HUES6 (cell line): ENCODE data around the gene TTLL11.
"Not testable (repeated sequence)": the region's sequence is repeated elsewhere in the genome, so short reads cannot be mapped to it uniquely, and the experiment has no call there.

Experiments
- H3K27ac ChIP-seq: 2 replicates; pipeline ENCODE4 v1.7.0; 2013; ENCODE audit warnings: low read depth, mild to moderate bottlenecking, low read length, inconsistent platforms
- H3K27me3 ChIP-seq: 2 replicates; pipeline ENCODE4 v1.6.1; 2013; ENCODE audit warnings: low read length; ENCODE audit not compliant: control insufficient read depth, insufficient read depth
- H3K36me3 ChIP-seq: 2 replicates; pipeline ENCODE4 v1.6.1; 2013; ENCODE audit warnings: low read length; ENCODE audit not compliant: control insufficient read depth, insufficient read depth
- H3K4me1 ChIP-seq: 2 replicates; pipeline ENCODE4 v1.6.1; 2013; ENCODE audit warnings: low read length; ENCODE audit not compliant: control insufficient read depth, insufficient read depth
- H3K4me3 ChIP-seq: 2 replicates; pipeline ENCODE4 v1.5.1; 2013; ENCODE audit warnings: low read depth, low read length
- H3K9ac ChIP-seq: one replicate; pipeline ENCODE4 v1.6.1; 2013; ENCODE audit warnings: mild to moderate bottlenecking, low read length
- H3K9me3 ChIP-seq: 2 replicates; pipeline ENCODE4 v1.6.1; 2013; ENCODE audit warnings: low read depth, low read length; ENCODE audit not compliant: control insufficient read depth, insufficient read depth

Gene TTLL11

DNA sequence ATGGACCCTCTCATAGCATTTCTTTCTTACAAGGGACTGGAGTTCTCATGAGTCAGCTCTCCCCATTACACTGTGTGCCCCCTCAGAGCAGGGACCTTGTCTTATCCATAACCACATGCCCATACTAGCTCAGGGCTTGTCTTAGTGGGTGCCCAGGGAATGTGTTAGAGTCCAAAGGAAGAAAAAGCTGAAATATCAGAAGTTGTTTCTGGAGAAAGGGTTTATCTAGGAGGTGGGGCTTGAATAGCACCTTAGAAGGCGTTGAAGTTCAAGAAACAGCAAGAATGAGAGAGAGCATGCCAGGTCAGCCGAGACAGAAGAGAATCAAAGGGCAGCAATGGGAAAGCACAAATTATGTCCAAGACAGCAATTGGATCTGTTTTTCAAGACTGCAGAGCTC is 109.4 kb downstream of the TTLL11 start:
- H3K27ac ChIP-seq = no peak overlapping the region
- no peaks in the 10 kb centered on the region for H3K27me3 ChIP-seq
- no peak overlapping the region for H3K9ac ChIP-seq
- no peaks in the 10 kb centered on the region for H3K9me3 ChIP-seq
- H3K36me3 ChIP-seq = no peaks in the 10 kb centered on the region
- H3K4me3 ChIP-seq = no peak overlapping the region
- H3K4me1 ChIP-seq = no peaks in the 10 kb centered on the region

DNA sequence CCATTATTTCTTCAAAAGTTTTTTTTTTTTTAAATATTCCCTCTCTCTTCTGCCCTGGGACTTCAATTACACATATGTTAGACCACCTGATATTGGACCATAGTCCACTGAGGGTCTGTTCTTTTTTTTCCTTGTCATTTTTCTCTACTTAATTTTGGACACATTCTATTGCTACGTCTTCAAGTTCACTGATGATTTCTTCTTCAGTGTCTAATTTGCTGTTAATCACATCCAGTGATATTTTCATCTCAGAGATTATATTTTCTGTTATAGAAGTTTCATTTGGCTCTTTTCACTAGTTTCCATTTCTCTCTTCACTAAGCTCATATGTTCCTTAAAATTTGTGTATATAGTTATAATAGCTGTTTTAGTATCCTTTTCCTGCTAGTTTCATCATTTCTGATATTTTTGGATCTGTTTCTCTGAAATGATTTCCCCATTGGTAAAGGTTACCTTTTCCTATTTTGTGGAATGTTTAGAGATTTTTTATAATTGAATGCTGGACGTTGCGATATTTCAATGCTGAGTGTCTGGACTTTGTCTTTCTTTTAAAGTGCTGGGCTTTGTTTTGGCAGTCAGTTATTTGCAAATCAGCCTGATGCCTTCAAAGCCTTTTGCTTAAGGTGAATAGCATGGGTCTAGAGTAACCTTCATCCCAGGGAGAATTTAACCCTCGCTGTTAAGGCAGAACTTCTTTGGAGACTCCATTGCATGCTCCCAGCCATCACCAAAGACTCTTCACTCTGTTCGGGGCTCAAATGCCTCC is 111.8 kb downstream of the TTLL11 start:
- H3K36me3 ChIP-seq = no peaks in the 10 kb centered on the region
- no peak overlapping the region for H3K4me3 ChIP-seq
- no peak overlapping the region for H3K9ac ChIP-seq
- H3K9me3 ChIP-seq = no peaks in the 10 kb centered on the region
- H3K27ac ChIP-seq = no peak overlapping the region
- H3K27me3 ChIP-seq = no peaks in the 10 kb centered on the region
- no peaks in the 10 kb centered on the region for H3K4me1 ChIP-seq

DNA sequence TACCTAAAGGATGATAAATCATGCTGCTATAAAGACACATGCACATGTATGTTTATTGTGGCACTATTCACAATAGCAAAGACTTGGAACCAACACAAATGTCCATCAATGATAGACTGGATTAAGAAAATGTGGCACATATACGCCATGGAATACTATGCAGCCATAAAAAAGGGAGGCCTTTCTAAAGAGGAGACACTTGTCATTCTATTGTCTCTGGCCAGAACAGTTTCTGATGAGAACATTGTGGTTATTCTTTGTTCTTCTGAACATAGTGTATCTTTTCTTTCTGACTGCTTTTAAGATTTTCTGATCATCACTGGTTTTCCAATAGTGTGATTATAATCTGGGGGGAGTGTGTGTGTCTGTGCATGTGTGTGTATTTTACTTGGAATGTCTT is 112.4 kb downstream of the TTLL11 start:
- not testable (repeated sequence) for H3K9ac ChIP-seq, H3K9me3 ChIP-seq, H3K27ac ChIP-seq, H3K4me1 ChIP-seq, H3K4me3 ChIP-seq, H3K36me3 ChIP-seq, H3K27me3 ChIP-seq

DNA sequence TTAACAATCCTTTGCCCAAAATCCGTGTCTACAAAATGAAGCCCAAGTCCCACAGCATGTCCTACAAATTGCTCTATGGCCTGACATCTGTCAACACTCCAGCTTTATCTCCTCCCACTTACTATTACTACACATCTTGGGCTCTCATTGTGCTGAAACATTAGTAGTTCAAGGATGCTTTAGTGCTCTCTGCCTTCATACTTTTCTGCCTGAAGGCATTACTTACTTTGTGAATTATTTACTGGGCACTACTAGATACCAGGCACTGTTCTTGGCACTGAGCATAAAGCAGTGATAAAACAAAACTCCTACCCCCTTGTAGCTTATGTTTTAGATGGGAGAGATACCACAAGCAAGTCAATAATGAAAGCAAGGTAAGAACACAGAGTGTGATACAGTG is 113.4 kb downstream of the TTLL11 start:
- Histone ChIP-seq H3K4me3 (no peak overlapping the region), H3K9me3 (no peaks in the 10 kb centered on the region), H3K36me3 (no peaks in the 10 kb centered on the region), H3K9ac (no peak overlapping the region), H3K4me1 (0 out of 2 replicates have a peak, but pooled peaks cover 3% of the 10 kb centered on the region), H3K27me3 (no peaks in the 10 kb centered on the region), H3K27ac (no peak overlapping the region)

DNA sequence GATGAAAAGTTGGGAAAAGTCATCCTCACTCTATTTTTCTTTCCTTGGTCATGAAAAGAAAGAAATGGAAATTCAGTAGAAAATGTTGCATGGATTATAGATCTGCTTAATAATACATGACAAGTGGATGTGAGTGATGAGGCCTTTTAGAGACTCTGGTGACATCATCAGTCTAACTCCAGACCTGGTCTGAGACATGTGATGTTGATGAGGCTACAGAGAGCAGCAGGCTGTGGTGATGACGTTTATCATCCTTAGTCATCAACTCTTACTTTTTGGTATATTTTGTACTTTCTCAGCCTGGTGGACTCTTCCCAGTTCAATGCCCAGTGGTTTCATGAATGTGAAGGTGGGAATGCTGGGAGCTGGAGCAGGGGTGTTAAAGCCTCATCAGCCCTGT is 116.4 kb downstream of the TTLL11 start:
- Histone ChIP-seq H3K36me3 (no peaks in the 10 kb centered on the region), H3K9ac (no peak overlapping the region), H3K27ac (no peak overlapping the region), H3K4me1 (0 out of 2 replicates have a peak, but pooled peaks cover 3% of the 10 kb centered on the region), H3K4me3 (no peak overlapping the region), H3K9me3 (no peaks in the 10 kb centered on the region), H3K27me3 (no peaks in the 10 kb centered on the region)

DNA sequence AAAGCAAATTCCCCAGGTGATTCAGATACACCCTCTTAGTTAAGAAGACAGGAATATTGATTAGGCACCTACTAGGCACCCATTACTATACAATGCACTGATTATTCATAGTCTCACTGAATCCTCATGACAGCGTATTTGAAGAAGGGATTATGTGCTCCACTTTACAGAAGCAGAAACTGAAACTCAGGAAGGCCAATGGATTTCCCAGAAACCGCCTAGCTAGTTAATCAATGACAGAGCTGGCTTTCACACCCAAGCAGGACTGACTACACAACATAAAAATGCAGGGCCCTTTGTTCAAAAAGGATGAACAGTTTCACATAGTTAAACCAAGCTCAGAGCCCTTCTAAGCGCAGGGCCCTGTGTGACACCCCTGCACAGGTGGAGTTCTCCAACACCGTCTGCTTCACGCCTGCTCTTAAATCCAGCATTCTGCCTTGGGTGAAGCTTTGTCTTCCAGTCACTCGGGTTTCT is 117.3 kb downstream of the TTLL11 start:
- Histone ChIP-seq H3K4me3 (no peak overlapping the region), H3K4me1 (0 out of 2 replicates have a peak, but pooled peaks cover 3% of the 10 kb centered on the region), H3K27me3 (no peaks in the 10 kb centered on the region), H3K27ac (no peak overlapping the region), H3K9ac (no peak overlapping the region), H3K9me3 (no peaks in the 10 kb centered on the region), H3K36me3 (no peaks in the 10 kb centered on the region)

DNA sequence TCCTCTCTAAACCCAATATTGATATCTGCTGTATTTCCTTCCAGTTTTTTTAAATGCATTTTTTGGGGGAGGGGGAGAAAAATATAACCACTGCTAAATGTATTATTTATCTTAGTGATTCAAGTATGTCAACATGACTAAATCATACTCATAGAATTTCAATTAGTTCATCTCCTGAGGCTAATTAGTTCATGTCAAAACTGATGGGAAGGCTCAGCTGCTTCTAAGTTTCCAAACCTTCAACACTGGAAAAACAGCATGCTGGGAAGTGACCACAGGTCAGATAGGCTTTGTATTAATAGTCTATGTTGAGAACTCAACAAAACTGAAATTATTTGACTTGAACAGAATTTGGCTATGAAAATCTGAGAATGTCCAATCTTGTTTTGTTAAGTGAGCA is 118.7 kb downstream of the TTLL11 start:
- no peak overlapping the region for H3K9ac ChIP-seq
- no peak overlapping the region for H3K27ac ChIP-seq
- H3K27me3 ChIP-seq = no peaks in the 10 kb centered on the region

DNA sequence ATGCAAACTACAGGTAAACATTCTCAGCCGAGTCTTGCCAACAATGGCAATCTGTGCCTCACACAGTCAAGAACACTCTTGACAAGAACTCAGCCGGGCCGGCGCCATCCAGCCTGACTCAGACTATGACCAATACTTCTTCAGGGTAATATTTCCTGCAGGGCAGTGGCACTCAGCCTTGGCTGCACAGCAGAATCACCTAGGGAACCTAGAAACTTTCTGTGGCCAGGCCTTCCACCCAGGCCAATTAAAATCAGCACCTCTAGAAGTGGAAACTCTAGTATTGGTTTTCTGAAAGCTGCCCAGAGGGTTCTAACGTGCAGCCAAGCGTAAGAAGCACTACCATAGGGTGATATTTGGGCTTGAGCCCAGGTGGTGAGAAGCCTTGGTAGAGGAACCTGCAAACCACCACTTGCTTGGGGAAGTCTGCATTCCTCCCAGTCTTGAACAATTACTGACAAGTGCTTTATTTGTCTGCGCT is 120.6 kb downstream of the TTLL11 start:
- Histone ChIP-seq H3K4me1 (0 out of 2 replicates have a peak, but pooled peaks cover 3% of the 10 kb centered on the region), H3K4me3 (no peak overlapping the region), H3K27ac (no peak overlapping the region), H3K9ac (no peak overlapping the region), H3K9me3 (no peaks in the 10 kb centered on the region), H3K36me3 (no peaks in the 10 kb centered on the region), H3K27me3 (no peaks in the 10 kb centered on the region)

More for the DNA sequence above, 118.7 kb downstream of the TTLL11 start:
- Histone ChIP-seq H3K36me3 (no peaks in the 10 kb centered on the region), H3K4me1 (0 out of 2 replicates have a peak, but pooled peaks cover 3% of the 10 kb centered on the region), H3K4me3 (no peak overlapping the region), H3K9me3 (no peaks in the 10 kb centered on the region)

DNA sequence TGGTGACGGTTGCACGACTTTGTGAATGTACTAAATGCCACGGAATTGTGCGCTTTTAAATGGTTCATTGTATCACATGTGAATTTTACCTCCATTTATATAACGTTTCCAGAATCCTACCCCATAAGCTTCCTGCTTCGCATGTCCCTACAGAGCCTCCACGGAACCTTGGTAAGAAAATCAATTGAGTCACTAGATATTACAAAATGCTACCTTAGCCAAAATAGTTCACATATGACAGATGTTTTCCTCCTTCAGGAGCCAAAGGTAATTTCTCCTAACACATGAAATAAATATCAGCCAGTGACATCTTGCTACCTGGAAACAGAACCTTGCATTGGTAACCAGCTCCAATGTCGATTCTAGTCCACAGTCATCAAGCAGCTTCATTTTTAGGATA is 125.1 kb downstream of the TTLL11 start:
- no peaks in the 10 kb centered on the region; the same call in 1 of the 2 replicates for H3K27me3 ChIP-seq
- H3K4me1 ChIP-seq = peaks cover 3% of the 10 kb centered on the region; the same call in 1 of the 2 replicates
- no peaks in the 10 kb centered on the region for H3K9me3 ChIP-seq
- H3K9ac ChIP-seq = no peak overlapping the region
- H3K4me3 ChIP-seq = no peak overlapping the region
- H3K36me3 ChIP-seq = no peaks in the 10 kb centered on the region
- no peak overlapping the region for H3K27ac ChIP-seq

DNA sequence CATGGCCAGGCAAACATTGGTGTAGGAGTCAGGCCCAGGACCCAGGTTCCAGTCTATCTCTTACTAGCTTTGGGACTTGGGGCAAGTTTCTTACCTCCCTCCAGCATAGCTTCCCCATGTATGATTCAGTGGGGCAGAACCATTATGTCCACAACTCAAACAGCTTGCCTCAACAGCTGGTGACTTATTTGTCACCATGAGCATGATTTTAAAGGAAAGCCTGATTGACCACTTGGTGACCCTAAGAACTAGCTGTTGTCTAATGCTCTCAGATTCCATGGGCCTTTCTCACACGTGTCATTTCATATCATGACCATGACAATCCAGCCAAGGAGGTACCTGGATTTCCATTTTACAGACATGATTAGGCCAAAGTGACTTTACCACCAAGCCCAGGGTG is 126.4 kb downstream of the TTLL11 start:
- Histone ChIP-seq H3K9me3 (no peaks in the 10 kb centered on the region), H3K4me1 (peaks cover 4% of the 10 kb centered on the region; the same call in 1 of the 2 replicates), H3K4me3 (no peak overlapping the region)

DNA sequence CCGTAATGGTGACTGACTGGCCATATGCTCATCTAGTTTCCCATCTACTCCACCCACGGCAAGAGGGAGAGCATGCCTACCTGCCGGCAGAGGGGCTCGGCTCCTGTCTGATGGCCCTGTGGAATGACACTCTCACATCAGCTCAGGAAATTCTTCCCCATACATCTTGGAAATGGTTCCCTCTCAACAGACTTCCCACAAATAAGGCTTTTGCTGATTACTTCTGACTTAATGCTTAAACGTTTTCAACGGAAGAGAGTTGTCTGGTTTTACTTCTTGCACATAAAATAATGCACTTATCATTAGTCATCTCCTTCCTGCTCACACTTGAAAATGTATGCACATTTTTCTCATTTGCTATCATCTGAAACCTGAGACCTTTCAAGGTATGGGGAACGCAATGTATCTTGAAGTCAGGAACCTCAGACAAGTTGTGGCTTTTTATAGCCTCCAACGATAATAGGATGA is 129.5 kb downstream of the TTLL11 start:
- Histone ChIP-seq H3K27ac (no peak overlapping the region), H3K9ac (no peak overlapping the region), H3K4me3 (no peak overlapping the region), H3K4me1 (peaks cover 4% of the 10 kb centered on the region; the same call in 1 of the 2 replicates), H3K27me3 (no peaks in the 10 kb centered on the region; the same call in 1 of the 2 replicates), H3K9me3 (no peaks in the 10 kb centered on the region), H3K36me3 (no peaks in the 10 kb centered on the region)

More for the DNA sequence above, 126.4 kb downstream of the TTLL11 start:
- H3K27ac ChIP-seq = no peak overlapping the region
- no peaks in the 10 kb centered on the region; the same call in 1 of the 2 replicates for H3K27me3 ChIP-seq
- H3K36me3 ChIP-seq = no peaks in the 10 kb centered on the region
- no peak overlapping the region for H3K9ac ChIP-seq
